Activated gamma-delta T cell treated with anti-CD3 and anti-CD28 coated beads, Interleukin-2, amount 50 U/mL, for 16 hours (primary cell): ENCODE results near the gene MATK.
"Not testable (repeated sequence)": the region's sequence is repeated elsewhere in the genome, so short reads cannot be mapped to it uniquely, and the experiment has no call there.

Experiments used
- DNase-seq: peaks from one replicate; pipeline ENCODE4 v3.0.0-alpha.2; 2020; ENCODE audit warnings: low read depth

Gene MATK

GRCh38 chr19:3770136-3770999, 15.8 kb downstream of the MATK start:
- no peak for DNase-seq

DNA sequence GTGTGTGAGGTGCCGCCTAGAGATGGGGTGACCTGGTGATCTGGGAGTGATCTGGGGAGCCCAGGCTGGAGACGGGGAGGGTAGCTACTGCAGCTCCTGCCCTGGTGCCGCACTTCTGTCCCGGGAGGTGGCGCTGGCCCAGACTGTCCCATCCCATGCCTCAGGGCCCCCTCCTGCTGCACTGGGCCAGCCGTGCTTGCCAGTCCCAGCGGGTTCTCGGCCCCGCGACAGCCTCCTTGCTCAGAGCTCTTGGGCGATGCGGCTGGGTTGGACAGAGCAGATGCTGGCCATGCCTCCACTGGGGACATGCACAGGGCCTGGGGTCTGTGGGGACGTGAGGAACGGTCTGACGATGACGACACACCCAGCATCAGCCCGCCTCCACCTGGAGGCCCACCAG, 16.7 kb downstream of the MATK start:
- DNase-seq = no peak

- no peak for DNase-seq
These were observed 17.5 kb downstream of the MATK start for GRCh38 chr19:3768748-3769099.

DNA sequence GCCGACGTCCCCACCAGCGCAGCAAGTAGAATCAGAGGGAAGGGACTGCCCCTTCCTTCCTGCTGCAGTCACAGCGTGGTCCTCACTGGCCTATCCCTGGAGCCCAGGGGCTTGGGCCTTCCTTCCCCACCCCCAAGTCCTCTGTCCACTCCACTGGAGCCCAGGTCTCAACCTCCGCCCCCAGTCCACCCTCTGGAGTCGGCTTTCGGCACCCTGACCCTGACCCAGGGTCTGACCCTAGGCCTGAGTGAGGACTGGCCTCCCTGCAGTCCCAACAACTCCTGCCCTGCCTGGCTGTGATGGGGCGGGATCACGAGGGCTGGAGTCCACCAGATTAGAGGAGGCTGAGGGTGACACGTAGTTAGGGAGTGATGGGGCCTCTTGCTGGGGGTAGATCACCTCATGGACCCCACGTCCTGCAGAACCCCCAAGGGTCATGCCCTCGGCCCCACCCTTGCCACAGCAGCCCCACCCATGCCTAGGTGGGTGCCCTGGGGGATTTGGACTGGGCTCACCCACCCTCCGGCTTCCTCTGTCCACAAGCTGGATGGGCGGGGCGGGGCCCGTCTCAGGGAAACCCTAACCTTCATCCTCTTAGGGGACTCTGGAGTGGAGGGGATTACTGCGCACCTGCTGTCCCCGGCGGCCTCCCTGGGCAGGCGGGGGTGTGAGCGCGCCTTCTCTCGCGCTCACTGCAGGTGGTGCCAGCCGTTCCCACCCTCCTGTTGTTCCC, 18.0 kb downstream of the MATK start:
- DNase-seq = no peak

DNA sequence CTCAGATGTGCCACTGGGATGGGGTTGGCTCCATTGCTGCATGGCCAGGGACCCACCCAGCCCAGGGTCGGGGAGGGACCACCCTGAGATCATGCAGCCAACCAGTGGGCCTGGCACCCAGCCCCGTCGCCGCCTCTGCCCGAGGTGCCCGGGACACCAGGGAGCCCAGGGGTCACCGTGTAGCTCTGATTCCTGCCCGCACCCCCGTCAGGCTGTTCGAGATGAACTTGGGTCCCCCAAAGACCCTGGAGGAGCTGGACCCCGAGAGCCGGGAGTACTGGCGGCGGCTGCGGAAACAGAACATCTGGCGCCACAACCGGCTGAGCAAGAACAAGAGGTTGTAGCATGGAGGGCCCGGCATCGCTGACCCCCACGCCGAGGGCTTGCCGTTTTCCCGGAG, 19.1 kb downstream of the MATK start:
- DNase-seq = no peak

DNA sequence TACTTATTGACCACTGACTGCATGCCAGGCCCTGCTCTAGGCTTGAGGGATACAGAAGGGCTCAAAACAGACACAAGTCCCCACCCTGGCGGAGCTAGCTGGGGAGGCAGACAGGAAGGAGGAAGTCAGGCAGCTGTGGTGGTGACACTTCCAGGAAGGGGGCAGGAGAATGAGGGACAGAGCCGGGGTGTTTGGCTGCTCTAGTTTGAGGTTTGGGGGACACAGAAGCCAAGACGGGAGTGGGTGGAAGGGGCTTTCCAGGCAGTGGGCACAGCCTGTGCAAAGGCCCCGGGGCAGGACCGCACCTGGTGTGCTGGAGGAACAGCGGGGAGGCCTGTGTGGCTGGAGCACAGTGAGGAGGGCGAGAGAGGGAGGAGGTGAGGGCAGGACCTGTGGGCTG, 19.7 kb downstream of the MATK start:
- no peak for DNase-seq

DNA sequence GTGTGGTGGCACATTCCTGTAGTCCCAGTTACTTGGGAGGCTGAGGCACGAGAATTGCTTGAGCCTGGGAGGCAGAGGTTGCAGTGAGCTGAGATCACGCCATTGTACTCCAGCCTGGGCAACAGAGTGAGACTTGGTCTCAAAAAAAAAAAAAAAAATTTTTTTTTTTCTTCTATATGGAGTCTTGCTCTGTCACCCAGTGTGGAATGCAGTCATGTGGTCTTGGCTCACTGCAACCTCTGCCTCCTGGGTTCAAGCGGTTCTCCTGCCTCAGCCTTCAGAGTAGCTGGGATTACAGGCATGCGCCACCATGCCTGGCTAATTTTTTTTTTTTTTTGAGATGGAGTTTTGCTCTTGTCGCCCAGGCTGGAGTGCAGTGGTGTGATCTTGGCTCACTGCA, 20.4 kb downstream of the MATK start:
- DNase-seq = not testable (repeated sequence)

DNA sequence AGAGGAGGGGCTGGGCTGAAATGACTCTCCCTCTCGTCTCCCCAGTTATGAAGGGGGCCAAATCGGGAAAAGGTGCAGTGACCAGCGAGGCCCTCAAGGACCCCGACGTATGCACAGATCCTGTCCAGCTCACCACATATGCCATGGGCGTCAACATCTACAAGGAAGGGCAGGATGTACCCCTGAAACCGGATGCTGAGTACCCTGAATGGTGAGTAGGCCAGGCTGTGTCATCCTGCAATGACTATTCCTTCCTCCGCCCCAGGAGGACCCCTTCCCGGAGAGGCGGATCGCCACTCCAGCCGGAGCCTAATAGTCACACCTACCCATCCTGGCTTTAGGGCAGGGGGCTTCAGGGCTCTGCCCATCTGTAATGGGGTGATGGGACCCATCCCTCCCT, 21.1 kb downstream of the MATK start:
- no peak for DNase-seq

DNA sequence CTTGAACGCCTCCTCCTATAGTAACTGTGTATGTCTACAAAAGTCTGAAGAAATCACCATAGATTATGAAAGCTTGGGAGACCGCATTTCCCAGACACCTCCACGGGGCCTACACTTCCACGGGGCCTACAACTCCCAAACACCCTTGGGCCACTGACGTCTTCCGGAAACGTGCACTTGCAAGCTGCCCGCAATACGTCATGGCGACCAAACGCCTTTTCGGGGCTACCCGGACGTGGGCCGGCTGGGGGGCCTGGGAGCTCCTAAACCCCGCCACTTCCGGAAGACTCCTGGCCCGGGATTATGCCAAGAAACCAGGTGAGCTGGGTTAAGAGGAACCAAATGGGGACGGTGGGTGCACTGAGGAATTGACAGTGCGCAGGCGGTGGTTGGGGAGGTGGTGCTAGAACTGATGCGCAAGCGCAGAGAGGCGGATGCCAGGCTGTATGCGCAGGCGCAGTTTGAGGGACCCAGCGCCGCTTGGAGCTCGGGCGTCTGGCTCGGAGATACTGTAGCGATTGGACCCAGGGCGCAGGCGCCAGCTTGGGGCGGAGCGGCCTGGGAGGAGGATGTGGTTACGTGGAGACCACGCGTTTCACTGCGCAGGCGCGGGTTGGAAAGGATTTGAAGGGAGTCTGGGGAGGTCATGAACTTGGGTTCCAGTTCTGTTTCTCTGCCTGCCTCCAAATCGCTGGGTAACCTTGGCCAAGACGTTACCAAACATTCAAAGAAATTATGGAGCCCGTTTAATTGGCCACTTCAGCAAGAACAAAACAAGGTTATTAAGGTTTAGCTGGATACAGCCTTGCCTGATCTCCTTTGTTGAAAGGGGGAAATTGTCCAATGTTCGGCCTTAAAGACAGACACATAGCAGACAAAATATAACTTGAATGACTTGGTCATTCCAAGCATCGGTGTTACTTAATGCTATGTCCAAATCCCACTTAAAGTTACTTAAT, 23.4 kb downstream of the MATK start, which contains the start of gene MRPL54:
MRPL54 (plus strand) TSS at position 182 of the 959 bp plus-strand sequence; CDS start at position 201, 19 bp downstream.
- peak; percentile 97 for DNase-seq

DNA sequence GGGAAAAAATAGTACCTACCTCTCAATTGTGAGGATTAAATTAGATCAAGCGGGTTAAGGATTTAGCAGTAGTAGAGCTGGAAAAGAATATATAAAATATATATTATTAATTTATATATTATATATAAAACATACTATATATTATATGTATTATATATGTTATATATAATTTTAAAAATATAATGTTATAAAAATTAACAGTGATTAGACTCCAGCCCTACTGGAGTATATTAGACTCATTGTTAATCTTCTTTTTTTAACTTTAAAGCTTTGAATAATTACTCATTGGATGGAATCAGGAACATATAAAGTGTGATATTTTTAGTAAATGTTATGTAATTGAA, 24.1 kb downstream of the MATK start:
- DNase-seq = no peak

DNA sequence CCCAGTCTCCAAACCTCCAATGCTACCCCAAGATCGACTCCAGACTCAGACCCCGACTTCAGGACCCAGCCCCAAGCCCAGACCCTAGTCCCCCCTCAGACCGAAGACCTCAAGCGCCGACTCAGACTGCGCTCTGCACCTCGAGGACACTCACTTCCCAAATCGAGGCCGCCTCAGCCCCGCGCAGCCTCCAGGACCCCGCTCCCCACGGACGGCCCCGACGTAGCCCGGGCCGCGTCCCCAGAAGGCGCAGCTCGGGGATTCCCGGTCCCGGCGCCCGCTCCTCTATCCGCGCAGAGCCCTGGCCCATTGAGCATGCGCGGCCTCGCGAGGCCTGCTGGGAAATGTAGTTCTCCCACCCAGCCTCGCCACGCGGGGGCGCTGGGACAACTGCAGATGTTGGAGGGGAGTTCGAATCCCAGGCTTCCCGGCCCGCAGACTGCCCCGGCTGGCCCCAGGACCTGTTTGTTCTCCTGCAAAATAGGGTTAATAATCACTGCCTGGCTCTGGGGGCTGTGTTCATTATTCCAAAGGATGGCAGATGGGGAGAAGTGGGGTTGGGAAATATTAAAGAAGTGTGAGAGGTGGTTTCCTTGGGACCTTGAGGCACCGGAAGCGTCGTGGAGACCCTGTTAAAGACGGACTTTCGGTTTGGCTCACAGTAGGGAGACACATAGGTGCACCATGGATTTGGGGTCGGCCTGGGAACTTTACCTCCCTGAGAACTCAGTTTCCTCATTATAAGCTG, 24.6 kb downstream of the MATK start, which contains the start of gene APBA3:
APBA3 (minus strand) TSS at position 311 of the 748 bp plus-strand sequence. CDS start 1,428 bp downstream, outside the sequence.
- peak; percentile 94 for DNase-seq

- DNase-seq = no peak
These were observed 25.3 kb downstream of the MATK start for GRCh38 chr19:3760871-3761361.

- DNase-seq = no peak
These were observed 26.5 kb downstream of the MATK start for GRCh38 chr19:3759482-3760254.

- DNase-seq = not testable (repeated sequence)
These were observed 27.9 kb downstream of the MATK start for GRCh38 chr19:3758297-3758696.

GRCh38 chr19:3757705-3758104, 28.5 kb downstream of the MATK start:
- DNase-seq = not testable (repeated sequence)

DNA sequence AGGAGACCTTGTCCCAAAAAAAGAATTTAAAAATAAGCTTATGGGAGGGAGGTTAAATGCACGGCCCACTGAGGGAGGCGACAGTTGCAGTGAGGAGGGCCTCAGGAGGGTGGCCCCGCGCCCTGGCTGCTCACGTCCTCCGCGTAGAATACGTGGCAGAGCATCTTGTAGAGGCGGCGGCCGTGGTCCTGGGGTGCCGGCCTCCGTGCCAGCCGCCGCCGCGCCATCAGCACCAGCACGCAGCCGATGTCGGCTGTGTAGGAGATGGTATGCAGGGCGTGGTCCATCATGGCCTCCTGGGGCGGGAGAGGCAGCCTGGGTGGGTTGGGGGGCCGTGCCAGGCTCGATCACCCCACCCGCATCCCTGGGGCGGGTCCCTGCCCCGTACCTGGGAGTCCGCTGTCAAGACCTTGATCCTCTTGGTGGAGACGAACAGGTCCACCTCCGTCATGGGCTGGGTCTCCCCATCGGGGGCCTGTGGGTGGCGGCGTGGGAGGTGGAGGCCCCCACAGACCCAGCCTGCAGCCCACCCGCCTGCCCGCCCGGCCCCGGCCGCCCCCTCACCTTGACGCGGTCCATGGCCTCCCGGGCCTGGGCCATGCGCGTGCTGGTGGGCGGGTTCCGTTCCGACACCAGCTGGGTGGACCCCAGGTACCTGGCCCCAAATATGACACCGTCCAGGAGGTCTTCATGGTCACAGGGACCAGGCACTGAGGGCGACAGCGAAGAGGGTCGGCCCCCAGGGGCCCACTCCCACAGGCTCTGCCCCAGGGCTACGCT, 32.4 kb downstream of the MATK start:
- no peak for DNase-seq

DNA sequence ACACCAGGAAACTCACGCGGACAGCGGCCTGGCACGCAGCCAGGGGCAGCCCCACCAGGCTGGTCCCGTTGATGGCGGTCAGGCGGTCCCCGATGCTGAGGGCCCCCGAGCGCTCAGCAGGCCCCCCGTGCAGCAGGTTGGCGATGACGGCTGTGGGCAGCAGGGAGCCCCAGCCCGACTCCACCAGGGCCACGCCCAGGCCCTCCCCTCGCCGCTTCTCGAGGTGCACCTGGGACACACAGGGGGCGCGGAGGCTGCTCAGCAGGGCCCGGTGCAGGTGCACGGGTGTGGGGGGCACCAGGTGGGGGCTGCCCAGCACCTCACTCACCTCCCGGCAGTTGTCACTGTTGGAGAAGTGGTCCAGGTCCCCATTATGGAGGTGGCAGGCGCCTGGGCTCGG, 33.7 kb downstream of the MATK start:
- DNase-seq = no peak

GRCh38 chr19:3751236-3751635, 34.9 kb downstream of the MATK start:
- DNase-seq = no peak

DNA sequence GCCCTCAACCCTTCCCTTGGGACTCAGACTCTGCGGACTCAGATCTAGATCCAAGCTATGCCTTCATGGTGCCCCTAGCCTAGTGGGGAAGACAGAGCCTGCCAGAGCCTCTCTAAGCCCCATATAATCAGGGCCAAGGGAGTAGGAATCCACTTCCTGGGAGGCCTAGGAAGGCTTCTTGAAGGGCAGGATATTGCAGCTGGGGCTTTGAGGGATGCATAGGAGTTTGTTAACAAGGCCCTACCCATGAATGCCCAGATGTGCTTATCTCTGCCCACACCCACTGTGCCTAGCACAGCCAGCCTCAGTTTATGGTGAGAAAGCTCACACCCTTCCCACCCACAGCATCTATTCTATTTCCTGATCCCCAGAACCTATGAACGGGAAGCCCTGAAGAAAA, 36.0 kb downstream of the MATK start:
- DNase-seq = no peak

DNA sequence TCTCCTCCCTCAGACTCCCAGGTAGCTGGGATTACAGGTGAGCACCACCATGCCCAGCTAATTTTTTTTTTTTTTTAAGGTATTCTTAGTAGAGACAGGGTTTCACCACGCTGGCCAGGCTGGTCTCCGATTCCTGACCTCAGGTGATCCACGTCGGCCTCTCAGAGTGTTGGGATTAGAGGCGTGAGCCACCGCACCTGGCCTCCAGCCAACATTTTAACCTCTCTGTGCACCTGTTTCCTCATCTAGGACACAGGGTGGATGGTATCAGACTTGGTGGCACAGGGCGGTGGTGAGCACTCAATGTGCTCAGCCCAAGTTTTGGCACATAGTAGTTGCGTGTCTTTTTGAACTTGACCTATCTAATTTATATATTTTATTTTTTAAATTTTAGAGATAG, 37.2 kb downstream of the MATK start:
- no peak for DNase-seq
